ENCODE results near the gene LIN54.

GRCh38 chr4:82900411-82901182 lies 110.0 kb downstream of the LIN54 start, which contains the start of gene THAP9:
- no peak for TF ChIP-seq EZH2 (optimal IDR thresholded peaks at IDR 0.05; ENCODE audit: low read depth, low read length)
- TF ChIP-seq, protein P1, sequence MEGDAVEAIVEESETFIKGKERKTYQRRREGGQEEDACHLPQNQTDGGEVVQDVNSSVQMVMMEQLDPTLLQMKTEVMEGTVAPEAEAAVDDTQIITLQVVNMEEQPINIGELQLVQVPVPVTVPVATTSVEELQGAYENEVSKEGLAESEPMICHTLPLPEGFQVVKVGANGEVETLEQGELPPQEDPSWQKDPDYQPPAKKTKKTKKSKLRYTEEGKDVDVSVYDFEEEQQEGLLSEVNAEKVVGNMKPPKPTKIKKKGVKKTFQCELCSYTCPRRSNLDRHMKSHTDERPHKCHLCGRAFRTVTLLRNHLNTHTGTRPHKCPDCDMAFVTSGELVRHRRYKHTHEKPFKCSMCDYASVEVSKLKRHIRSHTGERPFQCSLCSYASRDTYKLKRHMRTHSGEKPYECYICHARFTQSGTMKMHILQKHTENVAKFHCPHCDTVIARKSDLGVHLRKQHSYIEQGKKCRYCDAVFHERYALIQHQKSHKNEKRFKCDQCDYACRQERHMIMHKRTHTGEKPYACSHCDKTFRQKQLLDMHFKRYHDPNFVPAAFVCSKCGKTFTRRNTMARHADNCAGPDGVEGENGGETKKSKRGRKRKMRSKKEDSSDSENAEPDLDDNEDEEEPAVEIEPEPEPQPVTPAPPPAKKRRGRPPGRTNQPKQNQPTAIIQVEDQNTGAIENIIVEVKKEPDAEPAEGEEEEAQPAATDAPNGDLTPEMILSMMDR (IDR thresholded peaks at IDR 0.05; ENCODE audit: low read length), result no peak
- TF ChIP-seq EZH2phosphoT487 (IDR thresholded peaks at IDR 0.05; ENCODE audit: low read length), result no peak
